Activated CD8-positive, alpha-beta memory T cell treated with anti-CD3 and anti-CD28 coated beads, Interleukin-2, amount 50 U/mL, for 1 hour (primary cell): ENCODE measurements around the gene SAP30L.

Experiments
- DNase-seq: peaks from one replicate; pipeline ENCODE4 v3.0.0-alpha.2; 2020; ENCODE audit errors: extremely low read depth

The SAP30L gene, protein sequence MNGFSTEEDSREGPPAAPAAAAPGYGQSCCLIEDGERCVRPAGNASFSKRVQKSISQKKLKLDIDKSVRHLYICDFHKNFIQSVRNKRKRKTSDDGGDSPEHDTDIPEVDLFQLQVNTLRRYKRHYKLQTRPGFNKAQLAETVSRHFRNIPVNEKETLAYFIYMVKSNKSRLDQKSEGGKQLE

DNA sequence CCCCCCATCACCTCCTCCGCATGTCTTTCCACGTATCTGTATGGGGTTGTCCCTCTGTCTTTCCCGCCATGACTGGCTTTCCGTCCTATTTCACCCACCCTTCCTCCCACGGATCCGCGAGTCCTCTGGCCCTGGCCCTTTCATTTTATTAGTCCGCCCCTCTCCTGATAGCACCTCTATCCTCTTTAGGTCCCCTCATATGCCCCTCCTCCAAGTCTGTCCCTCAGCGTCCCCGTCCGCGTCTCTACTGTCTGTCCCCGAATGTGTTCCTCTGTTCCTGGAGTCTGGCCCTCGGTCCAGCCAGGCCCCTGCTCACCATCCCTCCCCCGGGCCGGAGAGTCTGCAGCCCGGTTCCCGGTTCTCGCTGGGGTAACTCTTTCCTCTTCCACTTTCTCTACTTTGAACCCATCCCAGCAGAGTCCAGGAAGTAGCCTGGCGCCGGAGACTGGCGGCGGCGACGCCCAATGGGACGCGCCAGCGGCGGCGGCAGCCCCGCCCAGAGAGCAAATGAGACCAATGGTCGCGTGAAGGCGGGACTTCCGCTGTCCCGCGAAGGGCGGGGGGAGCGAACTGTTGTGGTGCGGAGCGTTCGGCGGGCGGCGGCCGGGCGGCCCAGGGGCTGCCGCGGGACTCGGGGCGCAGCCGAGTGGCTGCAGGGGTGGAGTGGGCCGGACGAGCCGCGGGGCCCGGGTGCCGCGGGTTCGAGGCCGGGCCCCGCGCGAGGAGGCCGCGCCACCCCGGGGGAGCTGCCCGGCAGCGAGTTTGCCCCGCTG is at the start of gene SAP30L:
SAP30L (plus strand) TSS at position 576 of the 773 bp plus-strand sequence. CDS start 608 bp downstream, outside the sequence.
- DNase-seq = peak; percentile 70

DNA sequence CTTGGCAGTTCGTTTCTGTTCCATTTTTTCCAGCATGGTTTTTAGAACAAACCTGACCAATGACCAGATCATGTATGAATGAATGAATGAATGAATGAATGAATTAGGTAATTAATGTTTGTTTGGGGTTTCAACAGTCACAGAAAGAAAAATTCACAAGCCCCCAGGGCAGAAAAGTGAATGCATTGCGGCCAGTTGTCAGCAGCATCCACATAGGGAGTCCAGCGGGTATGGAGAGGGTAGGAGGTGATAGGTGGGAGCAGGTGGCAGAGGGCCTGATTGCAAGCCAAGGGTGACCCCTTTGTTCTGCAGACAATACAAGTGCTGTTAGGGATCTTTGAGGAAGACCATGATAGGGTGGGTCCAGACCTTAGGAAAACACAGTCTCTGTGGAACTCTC is 49.7 kb upstream of the SAP30L start:
- no peak for DNase-seq

DNA sequence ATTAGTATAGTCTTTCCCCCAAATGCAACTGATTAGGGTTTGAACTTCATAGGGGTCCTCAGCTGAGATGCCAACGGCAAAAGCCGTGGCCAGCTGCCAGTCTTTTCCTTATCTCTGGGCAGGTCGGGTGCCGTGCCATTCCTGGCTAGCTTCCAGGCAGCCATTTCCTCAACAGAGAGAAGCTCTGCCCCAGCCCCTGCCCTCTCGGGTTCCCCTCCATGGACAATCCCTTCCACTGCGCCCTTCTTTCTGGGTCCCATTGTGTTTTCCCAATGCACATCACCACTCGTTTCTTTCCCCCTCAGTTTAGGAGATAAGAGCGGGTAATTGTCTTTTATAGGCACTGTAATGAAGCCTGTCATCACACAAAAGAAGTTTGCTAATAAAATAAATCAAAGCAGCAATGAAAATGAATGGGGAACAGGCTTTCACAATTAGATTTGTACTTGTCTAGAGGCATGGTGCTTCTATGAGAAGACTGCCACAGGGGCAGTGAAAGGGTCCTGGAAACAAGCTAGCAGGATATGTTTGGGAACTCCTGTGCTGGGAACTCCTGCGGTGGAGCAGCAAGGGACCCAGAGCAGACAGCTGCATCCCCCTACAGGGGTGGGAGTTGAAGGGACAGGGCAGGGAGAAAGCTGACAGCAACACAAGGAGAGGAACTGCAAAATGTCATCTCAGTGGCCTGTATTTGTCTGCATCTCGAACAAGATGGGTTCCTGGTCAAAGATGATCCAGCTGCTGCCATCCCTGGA is 48.0 kb upstream of the SAP30L start:
- DNase-seq = no peak

DNA sequence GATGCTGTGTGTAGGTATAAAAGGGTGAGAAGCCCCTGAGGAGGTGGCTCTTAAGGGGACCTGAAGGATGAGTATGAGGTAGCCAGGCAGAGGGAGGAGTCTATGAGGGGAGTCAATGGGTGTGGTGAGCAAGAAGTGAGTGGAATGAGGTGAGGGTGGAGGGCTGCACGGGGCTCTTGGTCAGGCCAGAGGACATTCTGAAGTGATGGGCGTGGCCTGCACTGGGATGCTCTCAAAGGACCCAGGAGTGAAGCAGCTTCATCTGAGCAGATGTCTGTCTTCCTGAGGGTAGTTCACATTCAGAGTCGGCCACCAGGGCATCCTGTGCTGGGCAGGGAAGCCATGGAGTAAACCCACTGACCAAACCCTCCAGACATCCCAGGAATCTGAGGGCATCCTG is 45.1 kb upstream of the SAP30L start:
- no peak for DNase-seq

DNA sequence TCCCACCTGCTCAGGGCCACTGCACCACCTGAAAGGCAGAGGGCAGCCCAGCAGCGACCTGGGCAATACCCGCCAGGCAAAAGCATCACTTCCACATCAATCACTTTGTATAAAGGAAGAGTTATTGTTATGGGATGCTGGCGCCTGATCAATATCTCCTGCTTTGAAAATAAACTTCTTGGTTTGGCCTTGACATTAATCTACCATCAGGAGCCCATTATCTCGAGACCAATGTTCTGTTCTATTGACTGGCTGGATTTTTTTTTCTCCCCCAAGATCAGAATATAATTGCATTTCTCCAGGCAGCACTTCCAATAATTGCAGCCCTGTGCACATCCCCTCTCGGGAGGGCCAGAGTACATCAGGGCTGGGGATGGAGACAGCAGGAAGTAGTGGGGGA is 44.4 kb upstream of the SAP30L start:
- DNase-seq = no peak

DNA sequence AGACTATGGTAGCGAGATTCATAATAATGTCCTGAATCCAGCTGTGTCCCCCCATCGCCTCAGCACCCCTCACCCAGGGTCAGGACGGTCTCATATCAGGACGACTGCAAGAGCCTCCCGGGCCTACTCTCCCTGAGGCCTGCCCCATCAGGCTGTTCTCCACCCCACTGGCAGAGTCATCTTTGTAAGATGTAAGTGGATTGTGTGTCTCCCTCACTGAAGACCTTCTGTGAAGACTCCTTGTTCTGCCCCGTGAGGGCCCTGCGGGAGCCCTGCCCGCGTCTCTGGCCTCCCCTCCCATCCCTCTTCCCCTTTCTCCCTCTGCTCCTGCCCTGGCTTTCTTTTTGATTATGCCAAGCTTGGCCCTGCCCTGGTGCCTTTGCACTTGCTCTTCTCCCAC is 43.9 kb upstream of the SAP30L start:
- DNase-seq = no peak

DNA sequence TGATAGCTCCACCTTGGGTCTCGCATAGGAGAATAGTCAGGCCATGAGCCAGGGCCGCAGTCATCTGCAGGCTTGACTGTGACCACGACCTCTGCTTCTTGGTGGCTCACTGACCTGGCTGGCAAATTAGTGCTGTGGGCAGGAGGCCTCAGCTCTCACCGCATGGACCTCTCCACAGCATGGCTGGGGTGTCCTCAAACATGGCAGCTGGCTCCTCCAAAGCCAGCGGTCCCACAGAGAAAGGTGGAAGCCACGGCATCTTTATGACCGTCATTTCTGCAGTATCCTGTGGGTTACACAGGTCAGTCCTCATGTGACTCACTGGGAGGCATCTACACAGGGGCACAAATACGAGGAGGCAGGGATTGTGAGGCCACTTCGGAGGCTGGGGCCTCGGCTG is 43.2 kb upstream of the SAP30L start:
- no peak for DNase-seq

DNA sequence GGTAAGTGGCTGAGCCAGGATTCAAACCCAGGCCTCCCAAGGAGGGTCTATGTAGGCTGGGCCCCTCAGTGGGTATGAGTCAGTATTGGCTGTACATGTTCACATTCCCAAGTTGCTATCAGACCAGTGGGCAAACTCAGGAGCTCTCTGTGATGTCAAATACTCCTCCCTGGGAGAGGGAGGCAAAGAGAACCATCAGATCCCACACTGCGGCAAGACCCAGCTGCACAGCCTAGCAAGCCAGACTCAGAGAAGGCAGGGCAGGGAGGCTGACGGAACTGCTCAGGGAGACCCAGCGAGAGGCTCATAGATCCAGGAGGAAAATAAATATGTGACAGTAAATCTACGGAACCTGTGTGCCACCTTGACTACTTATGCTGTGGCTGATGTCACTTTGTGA is 42.6 kb upstream of the SAP30L start:
- DNase-seq = no peak

DNA sequence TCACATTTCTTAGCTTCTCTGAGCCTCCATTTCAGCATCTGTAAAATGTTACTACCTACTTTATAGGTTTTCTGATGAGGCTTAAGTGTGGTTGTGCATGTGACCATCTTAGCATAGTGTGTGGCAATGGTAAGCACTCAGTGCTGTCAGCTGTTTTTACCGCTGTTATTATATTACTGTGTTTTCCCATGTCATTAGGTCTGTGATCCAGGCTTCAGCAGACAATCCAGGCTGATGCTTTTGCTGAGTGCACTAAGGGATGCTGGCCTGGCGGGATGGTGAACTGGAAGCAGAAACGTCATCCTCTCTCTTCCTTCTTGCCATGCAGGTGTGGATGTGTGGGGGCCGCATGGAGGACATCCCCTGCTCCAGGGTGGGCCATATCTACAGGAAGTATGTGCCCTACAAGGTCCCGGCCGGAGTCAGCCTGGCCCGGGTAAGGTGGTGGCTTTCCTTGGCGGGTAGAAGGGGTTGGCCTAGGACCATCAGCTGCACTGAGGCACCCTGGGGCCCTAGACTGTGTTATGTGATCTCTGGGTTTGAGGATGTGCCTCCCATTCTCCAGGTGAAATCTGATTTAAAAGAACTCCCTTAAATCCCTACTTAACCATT is 41.9 kb upstream of the SAP30L start:
- no peak for DNase-seq

DNA sequence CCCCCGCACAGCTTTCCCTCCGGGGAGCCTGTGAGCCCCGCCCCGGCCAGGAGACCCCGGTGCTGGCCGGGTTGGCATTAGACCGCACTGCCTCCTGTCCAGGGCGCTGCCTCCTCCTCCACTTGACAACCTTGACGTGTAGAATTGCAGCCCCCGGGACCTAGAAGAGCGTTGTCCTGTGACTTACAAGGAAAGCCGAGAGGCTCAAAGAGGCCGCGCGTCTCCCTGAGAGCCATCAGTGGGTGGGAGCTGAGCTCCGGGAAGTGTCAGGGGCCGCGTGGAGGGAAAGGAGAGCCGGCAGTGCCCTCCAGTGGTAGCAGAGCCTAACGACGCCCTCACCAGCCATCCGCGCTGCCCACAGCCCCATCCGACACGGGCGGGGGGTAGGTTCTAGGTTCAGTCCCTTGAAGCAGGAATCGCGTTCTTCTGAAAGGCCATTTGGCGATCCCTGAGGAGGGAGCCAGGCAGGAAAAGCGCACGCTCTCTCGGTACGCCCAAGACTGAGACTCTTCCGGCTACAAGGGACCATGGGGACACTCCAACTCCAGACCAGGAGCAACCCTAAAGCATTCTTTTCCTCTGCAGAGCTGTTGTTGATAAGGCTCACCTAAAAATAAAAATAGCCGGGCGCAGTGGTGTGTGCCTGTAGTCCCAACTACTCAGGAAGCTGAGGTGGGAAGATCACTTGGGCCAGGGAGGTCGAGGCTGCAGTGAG is 40.6 kb upstream of the SAP30L start:
- DNase-seq = peak; percentile 29

DNA sequence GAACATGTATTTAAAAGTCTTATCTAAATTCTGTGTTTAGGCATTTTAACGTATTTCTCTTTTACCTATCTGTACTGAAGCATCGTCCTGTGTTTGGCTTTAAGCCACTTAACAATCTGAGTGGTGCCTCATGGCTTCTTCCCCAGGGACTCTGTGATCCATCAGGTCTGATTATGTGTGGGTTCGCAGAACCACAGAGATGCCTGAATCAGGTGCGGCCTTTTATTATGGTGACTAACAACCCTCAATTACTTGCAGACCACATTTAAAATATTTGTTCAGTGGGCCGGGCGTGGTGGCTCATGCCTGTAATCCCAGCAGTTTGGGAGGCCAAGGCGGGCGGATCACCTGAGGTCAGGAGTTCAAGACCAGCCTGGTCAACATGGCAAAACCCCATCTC is 39.6 kb upstream of the SAP30L start:
- DNase-seq = no peak

DNA sequence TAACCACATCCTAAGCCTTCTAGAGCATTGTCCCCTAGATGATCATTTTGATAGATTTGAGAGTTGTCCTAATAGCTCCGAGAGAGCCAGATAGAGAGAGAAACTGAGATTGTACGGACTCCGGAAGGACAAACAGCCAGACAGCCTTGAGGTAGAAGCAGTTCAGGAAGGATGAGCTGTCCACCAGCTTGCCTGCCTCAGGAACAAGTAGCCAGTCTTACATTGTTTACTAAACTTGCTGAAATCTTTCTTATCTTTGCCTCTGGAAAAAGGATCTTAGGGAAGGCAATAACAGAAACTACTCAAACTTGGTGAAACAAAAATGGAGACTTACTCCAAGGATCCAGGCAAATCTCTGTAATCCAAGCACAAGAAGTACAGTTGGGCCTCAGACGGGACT is 39.0 kb upstream of the SAP30L start:
- DNase-seq = no peak

DNA sequence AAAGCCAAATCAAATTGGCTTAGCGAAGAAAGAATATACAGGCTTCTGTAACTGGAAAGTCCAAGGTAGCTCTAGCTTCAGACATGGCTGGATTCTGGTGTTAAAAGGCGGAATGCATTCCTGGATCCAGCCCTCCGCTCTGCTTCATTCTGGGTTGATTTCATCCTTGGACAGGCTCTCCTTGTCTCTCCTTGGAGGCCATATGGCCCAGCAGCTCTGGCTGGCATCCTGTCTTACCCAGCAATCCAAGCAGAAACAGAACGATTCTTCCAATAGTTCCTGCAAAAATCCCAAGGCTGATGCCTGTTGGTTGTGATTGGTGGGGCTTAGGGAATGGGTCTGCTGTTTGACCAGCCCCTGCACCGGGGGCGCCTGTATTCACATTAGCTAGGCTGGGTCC is 37.0 kb upstream of the SAP30L start:
- DNase-seq = no peak

DNA sequence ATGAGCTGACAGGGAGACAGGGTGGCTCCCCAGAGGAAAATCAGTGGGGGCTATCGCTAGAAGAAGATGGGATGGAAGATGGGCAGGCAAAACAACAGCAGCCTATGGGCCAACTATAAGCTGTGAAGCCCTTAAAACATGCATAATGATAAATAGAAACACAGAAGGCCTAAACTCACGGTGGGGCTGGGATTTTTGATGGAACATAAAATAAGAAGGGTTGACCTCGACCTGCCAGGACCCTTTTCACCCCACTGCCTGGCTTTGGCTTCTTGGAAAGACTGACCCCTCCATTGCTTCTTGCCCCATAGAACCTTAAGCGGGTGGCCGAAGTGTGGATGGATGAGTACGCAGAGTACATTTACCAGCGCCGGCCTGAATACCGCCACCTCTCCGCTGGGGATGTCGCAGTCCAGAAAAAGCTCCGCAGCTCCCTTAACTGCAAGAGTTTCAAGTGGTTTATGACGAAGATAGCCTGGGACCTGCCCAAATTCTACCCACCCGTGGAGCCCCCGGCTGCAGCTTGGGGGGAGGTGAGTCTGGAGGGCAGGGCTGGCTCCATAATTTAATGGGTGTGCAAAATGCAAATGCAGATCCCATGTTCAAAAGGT is 36.5 kb upstream of the SAP30L start:
- no peak for DNase-seq

DNA sequence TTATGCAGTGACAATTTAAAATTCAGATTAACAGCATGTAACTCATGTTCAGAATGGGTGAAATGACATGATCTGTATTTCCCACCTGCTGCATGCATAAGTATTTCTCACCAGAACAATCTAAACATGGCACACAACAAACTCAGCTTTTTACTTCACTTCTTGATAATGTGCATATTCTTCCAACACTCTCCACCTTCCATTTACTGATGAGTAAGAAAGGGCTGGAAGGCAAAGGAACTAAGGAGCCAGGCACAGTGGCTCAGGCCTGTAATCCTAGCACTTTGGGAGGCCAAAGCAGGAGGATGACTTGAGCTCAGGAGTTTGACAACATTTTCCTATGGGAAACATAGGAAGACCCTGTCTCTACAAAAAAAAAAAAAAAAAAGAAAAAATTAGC is 35.8 kb upstream of the SAP30L start:
- no peak for DNase-seq

DNA sequence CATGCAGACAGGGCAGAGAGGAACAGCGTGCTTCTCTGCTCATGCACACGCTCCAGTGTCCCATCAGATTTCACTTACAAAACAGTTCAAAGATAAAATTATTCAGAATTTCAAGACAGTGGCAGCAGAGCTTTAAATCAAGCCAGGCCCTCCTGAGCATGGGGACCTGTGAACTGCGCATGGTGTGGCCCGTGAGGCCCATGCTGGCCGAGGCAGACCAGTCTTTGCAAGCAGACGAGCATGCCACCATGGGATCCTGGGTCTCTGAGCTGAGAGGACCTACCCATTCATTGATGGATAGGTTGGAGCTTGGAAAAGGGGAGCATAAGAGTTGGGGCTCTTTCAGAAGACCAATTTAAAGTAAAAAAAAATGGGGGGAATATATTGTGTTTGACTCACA is 35.0 kb upstream of the SAP30L start:
- no peak for DNase-seq

DNA sequence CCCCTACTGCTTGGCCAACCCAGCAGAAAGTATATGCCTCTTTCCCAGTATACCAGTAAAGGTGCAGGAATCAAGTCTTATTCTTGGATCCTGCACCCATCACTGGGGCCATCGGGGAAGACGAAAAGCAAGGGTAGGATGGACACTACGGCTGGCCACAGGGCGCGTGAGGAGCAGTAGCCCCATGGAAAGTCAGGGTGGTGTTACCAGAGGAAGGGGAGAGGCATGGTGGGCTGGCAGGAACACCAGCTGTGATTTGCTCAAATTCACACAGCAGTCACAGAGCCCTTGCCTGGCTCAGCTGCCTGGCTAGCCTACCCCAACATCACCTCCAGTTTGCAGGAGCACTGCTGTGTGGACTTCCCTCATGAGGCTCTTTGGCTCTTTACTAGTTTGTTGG is 34.5 kb upstream of the SAP30L start:
- no peak for DNase-seq

DNA sequence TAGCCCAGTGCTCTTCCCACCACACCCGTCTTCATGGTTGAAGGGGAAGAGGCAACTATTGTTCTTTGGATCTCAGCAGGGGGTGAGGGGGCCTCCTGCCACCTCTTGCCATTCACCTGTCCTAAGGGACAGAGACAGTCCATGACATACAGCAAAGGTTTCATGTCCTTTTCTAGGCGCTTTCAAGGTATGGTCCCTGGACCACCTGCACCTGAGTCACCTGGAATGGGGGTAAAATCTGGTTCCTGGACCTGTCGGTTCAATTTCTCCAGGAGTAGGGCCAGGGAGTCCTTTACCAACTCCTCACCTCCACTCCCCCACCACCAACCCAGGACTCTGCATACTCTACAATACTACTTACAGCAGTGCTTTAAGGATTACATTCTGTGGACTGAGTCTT is 33.5 kb upstream of the SAP30L start:
- DNase-seq = no peak

DNA sequence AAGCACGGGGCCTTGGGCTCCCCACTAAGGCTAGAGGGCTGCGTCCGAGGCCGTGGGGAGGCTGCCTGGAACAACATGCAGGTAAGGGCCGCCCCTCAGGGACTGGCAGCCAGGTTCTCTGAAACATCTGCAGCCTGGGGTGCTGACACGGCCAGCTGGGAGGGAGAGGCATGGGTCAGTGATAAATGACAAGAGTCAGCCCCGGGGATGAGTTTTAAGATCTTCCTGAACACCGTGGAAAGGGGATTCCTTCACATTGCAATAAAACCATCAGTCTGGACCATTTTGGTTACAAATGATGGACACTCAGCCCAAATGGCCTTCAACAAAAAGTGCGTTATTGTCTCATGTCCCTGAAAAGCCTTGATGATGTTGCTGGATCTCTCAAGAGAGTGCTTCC is 32.9 kb upstream of the SAP30L start:
- DNase-seq = no peak

DNA sequence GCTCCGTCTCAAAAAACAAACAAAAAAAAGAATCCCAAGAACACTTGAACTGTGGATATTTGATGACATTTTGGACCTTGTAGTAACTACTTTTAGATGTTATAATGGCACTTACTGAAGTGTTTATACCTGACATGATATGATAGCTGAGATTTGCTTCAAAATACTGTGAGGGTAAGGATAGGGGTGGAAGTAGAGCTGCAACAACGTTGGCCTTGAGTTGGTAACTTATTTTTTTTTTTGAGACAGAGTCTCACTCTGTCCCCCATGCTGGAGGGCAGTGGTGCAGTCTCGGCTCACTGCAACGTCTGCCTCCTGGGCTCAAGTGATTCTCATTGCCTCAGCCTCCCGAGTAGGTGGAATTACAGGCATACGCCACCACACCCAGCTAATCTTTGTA is 30.7 kb upstream of the SAP30L start:
- no peak for DNase-seq

DNA sequence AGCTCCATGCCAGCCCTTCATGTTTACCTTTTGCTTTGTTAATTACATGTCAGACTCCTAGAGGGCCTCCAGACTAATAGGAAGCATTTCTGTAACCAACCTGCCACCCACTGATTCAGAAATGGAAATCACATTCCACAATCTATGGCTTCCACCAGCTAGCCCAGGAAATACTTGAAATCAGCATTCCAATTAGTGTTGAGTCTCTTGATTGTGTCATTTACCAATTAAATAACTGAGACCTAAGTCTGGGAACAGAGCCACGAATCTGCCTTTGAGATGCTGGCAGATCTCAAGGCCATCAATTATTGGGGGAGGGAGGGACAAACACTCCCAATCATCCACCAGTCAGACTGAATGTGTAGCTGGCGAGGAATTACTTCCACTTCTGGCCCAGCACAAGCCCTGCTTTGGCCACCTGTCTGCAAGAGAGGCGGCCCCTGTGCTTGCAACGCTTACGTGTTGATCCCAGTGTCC is 27.4 kb upstream of the SAP30L start:
- DNase-seq = no peak
